Measurements from ENCODE around the gene CX3CR1.

DNA sequence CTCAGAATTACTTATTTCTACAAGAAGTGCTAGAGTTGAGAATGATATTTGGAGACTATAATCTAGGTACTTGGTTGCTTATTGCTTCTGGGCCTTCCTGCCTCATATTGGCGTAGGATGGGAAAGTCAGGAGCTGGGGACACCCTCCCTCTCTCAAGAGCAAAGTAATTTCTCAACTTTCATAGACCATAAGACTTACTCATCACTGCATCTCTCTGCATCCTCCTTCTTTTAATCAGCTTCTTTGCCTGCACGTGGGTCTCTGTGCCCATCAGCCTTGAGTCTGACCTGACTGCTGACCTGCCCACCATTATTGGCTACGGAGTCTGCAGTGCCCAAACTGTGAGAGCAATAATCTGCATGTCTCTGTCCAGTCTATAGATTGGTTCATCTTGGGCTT is 60.1 kb downstream of the CX3CR1 start:
- TF ChIP-seq, protein P1, sequence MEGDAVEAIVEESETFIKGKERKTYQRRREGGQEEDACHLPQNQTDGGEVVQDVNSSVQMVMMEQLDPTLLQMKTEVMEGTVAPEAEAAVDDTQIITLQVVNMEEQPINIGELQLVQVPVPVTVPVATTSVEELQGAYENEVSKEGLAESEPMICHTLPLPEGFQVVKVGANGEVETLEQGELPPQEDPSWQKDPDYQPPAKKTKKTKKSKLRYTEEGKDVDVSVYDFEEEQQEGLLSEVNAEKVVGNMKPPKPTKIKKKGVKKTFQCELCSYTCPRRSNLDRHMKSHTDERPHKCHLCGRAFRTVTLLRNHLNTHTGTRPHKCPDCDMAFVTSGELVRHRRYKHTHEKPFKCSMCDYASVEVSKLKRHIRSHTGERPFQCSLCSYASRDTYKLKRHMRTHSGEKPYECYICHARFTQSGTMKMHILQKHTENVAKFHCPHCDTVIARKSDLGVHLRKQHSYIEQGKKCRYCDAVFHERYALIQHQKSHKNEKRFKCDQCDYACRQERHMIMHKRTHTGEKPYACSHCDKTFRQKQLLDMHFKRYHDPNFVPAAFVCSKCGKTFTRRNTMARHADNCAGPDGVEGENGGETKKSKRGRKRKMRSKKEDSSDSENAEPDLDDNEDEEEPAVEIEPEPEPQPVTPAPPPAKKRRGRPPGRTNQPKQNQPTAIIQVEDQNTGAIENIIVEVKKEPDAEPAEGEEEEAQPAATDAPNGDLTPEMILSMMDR (conservative IDR thresholded peaks at IDR 0.05; ENCODE audit: low read depth, low read length): no peak
- TF ChIP-seq EZH2 (IDR thresholded peaks at IDR 0.05; ENCODE audit: low read length, unreplicated experiment) (no peak), EZH2phosphoT487 (IDR thresholded peaks at IDR 0.05; ENCODE audit: borderline replicate concordance, low read length) (no peak)
